ENCODE data around the gene RAB41. TPM values are rescaled to one million over a fixed set of nuclear protein-coding genes. Genes with fewer than 3 reads are reported as not detected.
"Not testable (repeated sequence)": the region's sequence is repeated elsewhere in the genome, so short reads cannot be mapped to it uniquely, and the experiment has no call there.

The RAB41 gene
- total RNA-seq, 1 donor from 2014 or later = not detected

GRCh38 chrX:70301716-70302115 is 19.7 kb downstream of the RAB41 start:
- Mint-ChIP-seq H3K4me3 (ENCODE audit: unreplicated experiment) (no peak overlapping the region), H3K36me3 (ENCODE audit: low read depth, unreplicated experiment) (no peaks in the 10 kb centered on the region)

GRCh38 chrX:70313503-70313902 is 31.5 kb downstream of the RAB41 start:
- no peak overlapping the region for H3K4me3 Mint-ChIP-seq (ENCODE audit: unreplicated experiment)
- DNase-seq (ENCODE audit: low spot score) = no peak
- no peaks in the 10 kb centered on the region for H3K27me3 Mint-ChIP-seq (ENCODE audit: unreplicated experiment)
- no peaks in the 10 kb centered on the region for H3K4me1 Mint-ChIP-seq (ENCODE audit: unreplicated experiment)
- H3K27ac Mint-ChIP-seq (ENCODE audit: unreplicated experiment) = no peak overlapping the region
- TF ChIP-seq CTCF (IDR thresholded peaks at IDR 0.05; ENCODE audit: unreplicated experiment) = no peak
- H3K9me3 Mint-ChIP-seq (ENCODE audit: unreplicated experiment) = no peaks in the 10 kb centered on the region
- H3K36me3 Mint-ChIP-seq (ENCODE audit: low read depth, unreplicated experiment) = no peaks in the 10 kb centered on the region

More at GRCh38 chrX:70301716-70302115, 19.7 kb downstream of the RAB41 start:
- H3K27me3 Mint-ChIP-seq (ENCODE audit: unreplicated experiment) = peaks cover 2% of the 10 kb centered on the region
- no peak for TF ChIP-seq CTCF (IDR thresholded peaks at IDR 0.05; ENCODE audit: unreplicated experiment)
- H3K4me1 Mint-ChIP-seq (ENCODE audit: unreplicated experiment) = no peaks in the 10 kb centered on the region
- DNase-seq (ENCODE audit: low spot score) = no peak
- H3K27ac Mint-ChIP-seq (ENCODE audit: unreplicated experiment) = peak overlapping the region; percentile 76
- no peaks in the 10 kb centered on the region for H3K9me3 Mint-ChIP-seq (ENCODE audit: unreplicated experiment)

GRCh38 chrX:70322784-70323183 is 40.8 kb downstream of the RAB41 start:
- H3K4me3 Mint-ChIP-seq (ENCODE audit: unreplicated experiment) = no peak overlapping the region
- no peak overlapping the region for H3K27ac Mint-ChIP-seq (ENCODE audit: unreplicated experiment)
- H3K36me3 Mint-ChIP-seq (ENCODE audit: low read depth, unreplicated experiment) = no peaks in the 10 kb centered on the region
- no peaks in the 10 kb centered on the region for H3K9me3 Mint-ChIP-seq (ENCODE audit: unreplicated experiment)
- H3K27me3 Mint-ChIP-seq (ENCODE audit: unreplicated experiment) = no peaks in the 10 kb centered on the region
- DNase-seq (ENCODE audit: low spot score) = no peak
- no peak for TF ChIP-seq CTCF (IDR thresholded peaks at IDR 0.05; ENCODE audit: unreplicated experiment)
- H3K4me1 Mint-ChIP-seq (ENCODE audit: unreplicated experiment) = peaks cover 12% of the 10 kb centered on the region

- not testable (repeated sequence) for H3K4me3 Mint-ChIP-seq (ENCODE audit: unreplicated experiment); DNase-seq (ENCODE audit: low spot score); H3K27ac Mint-ChIP-seq (ENCODE audit: unreplicated experiment); H3K36me3 Mint-ChIP-seq (ENCODE audit: low read depth, unreplicated experiment); H3K9me3 Mint-ChIP-seq (ENCODE audit: unreplicated experiment); H3K27me3 Mint-ChIP-seq (ENCODE audit: unreplicated experiment)
- H3K4me1 Mint-ChIP-seq (ENCODE audit: unreplicated experiment) = peaks cover 13% of the 10 kb centered on the region
Observed at GRCh38 chrX:70323628-70324027, 41.7 kb downstream of the RAB41 start.

GRCh38 chrX:70324326-70324725 is 42.4 kb downstream of the RAB41 start:
- H3K36me3 Mint-ChIP-seq (ENCODE audit: low read depth, unreplicated experiment) = no peaks in the 10 kb centered on the region
- no peaks in the 10 kb centered on the region for H3K9me3 Mint-ChIP-seq (ENCODE audit: unreplicated experiment)
- no peak for TF ChIP-seq CTCF (IDR thresholded peaks at IDR 0.05; ENCODE audit: unreplicated experiment)
- H3K27me3 Mint-ChIP-seq (ENCODE audit: unreplicated experiment) = no peaks in the 10 kb centered on the region
- H3K4me3 Mint-ChIP-seq (ENCODE audit: unreplicated experiment) = no peak overlapping the region
- no peak for DNase-seq (ENCODE audit: low spot score)
- H3K27ac Mint-ChIP-seq (ENCODE audit: unreplicated experiment) = no peak overlapping the region
- H3K4me1 Mint-ChIP-seq (ENCODE audit: unreplicated experiment) = peaks cover 13% of the 10 kb centered on the region

- Mint-ChIP-seq H3K9me3 (ENCODE audit: unreplicated experiment) (no peaks in the 10 kb centered on the region), H3K27me3 (ENCODE audit: unreplicated experiment) (no peaks in the 10 kb centered on the region), H3K4me1 (ENCODE audit: unreplicated experiment) (peaks cover 13% of the 10 kb centered on the region), H3K27ac (ENCODE audit: unreplicated experiment) (no peak overlapping the region), H3K4me3 (ENCODE audit: unreplicated experiment) (no peak overlapping the region), H3K36me3 (ENCODE audit: low read depth, unreplicated experiment) (no peaks in the 10 kb centered on the region)
- no peak for TF ChIP-seq CTCF (IDR thresholded peaks at IDR 0.05; ENCODE audit: unreplicated experiment)
- no peak for DNase-seq (ENCODE audit: low spot score)
Observed at GRCh38 chrX:70331161-70331560, 49.2 kb downstream of the RAB41 start.
